GM18511 (cell line): ENCODE measurements around the gene CLK4.
A peak's percentile ranks its signal among the peaks of the same experiment; 100 is the strongest.

Experiments
- ATAC-seq: cut with Tn5 transposase; IDR thresholded peaks from one replicate; pipeline ENCODE4 v1.9.1; 2021; ENCODE audit warnings: mild to moderate bottlenecking, moderate library complexity; ENCODE audit not compliant: unreplicated experiment

Gene CLK4

GRCh38 chr5:178640331-178641045, 13.6 kb upstream of the CLK4 start:
- no peak for ATAC-seq

- no peak for ATAC-seq
Measured at GRCh38 chr5:178637356-178638074, 10.7 kb upstream of the CLK4 start.

GRCh38 chr5:178632285-178632684, 5.4 kb upstream of the CLK4 start:
- ATAC-seq = no peak

- ATAC-seq = no peak
Measured at GRCh38 chr5:178630951-178631350, 4.1 kb upstream of the CLK4 start.

GRCh38 chr5:178630475-178630930, 3.7 kb upstream of the CLK4 start:
- no peak for ATAC-seq

- no peak for ATAC-seq
Measured at GRCh38 chr5:178627259-178627598, 379 bp upstream of the CLK4 start.

- peak; percentile 24 for ATAC-seq
Measured at GRCh38 chr5:178625679-178626483, 969 bp downstream of the CLK4 start.

GRCh38 chr5:178624631-178625546, 2.0 kb downstream of the CLK4 start:
- no peak for ATAC-seq

GRCh38 chr5:178622679-178623247, 4.1 kb downstream of the CLK4 start:
- ATAC-seq = no peak

GRCh38 chr5:178619390-178619789, 7.5 kb downstream of the CLK4 start:
- ATAC-seq = no peak

GRCh38 chr5:178612299-178612698, 14.6 kb downstream of the CLK4 start:
- ATAC-seq = no peak

GRCh38 chr5:178606269-178606668, 20.6 kb downstream of the CLK4 start:
- ATAC-seq = no peak

- no peak for ATAC-seq
Measured at GRCh38 chr5:178605788-178606187, 21.1 kb downstream of the CLK4 start.

GRCh38 chr5:178602752-178603151, 24.1 kb downstream of the CLK4 start:
- ATAC-seq = no peak

- no peak for ATAC-seq
Measured at GRCh38 chr5:178595750-178596149, 31.1 kb downstream of the CLK4 start.

GRCh38 chr5:178595150-178595549, 31.7 kb downstream of the CLK4 start:
- ATAC-seq = no peak

- no peak for ATAC-seq
Measured at GRCh38 chr5:178590924-178591423, 35.9 kb downstream of the CLK4 start.

- ATAC-seq = peak; percentile 50
Measured at GRCh38 chr5:178590141-178590923, 36.5 kb downstream of the CLK4 start, which contains the start of gene COL23A1. Gene COL23A1 (minus strand): TSS chr5:178590393.
